Amygdala (tissue), 56 donors: ENCODE data around the gene BIRC3.
"Not testable (repeated sequence)": the region's sequence is repeated elsewhere in the genome, so short reads cannot be mapped to it uniquely, and the experiment has no call there.

Experiments used
- DNase-seq, 56 donors: peaks; one replicate each; lab custom pipeline; 2025; lab: John Stamatoyannopoulos, UW

Gene BIRC3

DNA sequence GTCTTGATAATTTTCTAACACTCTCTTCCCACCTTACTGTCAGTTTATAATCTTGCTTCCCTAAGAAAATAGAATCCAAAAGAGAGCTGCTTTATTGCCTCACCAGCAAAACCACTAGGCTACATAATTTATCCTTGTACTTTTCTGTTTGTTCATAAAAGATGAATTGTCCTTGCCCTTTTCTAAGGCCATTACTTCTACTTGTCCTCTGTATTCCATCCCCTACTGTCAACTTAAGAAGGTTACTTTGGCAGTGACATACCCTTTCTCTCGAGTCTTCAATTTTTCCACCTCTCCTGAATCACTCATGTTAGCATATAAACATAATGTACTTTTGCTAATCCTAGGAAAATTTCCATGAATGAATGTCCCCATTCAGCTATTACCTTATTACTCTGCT is 47.7 kb downstream of the BIRC3 start:
- DNase-seq = no peak

DNA sequence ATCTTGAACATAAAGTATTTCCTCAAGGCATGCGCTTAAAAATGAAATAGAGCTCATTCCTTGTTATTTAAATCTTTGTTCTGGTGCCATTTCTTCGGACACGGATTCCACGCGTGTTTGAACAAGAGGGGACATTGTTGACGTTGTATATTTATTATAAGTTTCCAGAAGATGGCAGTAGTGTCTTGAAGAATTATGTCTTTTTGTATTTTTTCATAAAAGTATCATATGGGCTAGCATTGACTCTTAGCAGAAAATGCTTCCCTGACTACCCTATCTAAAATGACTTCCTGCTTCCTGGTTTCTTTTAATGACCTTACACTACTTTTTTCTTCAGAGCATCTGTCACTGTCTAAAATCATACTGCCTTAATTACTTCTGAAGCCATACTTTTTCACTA is 50.1 kb downstream of the BIRC3 start:
- no peak for DNase-seq

DNA sequence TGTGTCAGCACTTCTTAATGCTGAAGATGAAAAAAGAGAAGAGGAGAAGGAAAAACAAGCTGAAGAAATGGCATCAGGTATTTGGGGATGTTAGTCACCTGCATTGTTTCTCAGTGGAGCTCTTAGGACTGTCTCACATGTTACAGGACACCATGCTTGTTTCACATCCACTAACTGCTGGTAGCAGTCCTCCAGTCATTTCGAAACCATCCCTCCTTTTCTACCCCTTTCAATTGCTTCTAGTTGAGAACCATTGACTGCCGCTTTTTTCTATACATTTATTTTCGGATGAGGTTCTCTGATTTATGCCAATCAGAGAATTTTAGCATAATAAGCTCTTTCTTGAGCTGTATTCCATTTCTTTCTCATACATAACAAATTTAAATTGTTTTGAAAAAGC is 51.2 kb downstream of the BIRC3 start:
- DNase-seq = no peak

DNA sequence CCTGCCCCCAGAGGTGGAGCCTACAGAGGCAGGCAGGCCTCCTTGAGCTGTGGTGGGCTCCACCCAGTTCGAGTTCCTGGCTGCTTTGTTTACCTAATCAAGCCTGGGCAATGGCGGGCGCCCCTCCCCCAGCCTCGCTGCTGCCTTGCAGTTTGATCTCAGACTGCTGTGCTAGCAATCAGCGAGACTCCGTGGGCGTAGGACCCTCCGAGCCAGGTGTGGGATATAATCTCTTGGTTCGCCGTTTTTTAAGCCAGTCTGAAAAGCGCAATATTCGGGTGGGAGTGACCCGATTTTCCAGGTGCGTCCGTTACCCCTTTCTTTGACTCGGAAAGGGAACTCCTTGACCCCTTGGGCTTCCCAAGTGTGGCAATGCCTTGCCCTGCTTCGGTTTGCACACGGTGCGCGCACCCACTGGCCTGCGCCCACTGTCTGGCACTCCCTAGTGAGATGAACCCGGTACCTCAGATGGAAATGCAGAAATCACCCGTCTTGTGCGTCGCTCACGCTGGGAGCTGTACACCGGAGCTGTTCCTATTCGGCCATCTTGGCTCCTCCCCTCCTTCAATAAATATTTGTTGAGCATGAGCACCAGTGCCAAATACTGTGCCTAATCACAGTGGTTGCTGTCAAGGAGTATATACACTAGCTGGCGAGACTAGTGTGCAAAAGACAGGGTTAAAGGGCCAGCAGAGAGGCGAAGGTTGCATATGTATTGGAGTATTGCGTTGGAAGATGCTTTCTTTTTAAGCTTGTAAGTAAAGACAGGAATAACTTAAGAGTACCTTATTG is 57.5 kb downstream of the BIRC3 start:
- DNase-seq = not testable (repeated sequence)

DNA sequence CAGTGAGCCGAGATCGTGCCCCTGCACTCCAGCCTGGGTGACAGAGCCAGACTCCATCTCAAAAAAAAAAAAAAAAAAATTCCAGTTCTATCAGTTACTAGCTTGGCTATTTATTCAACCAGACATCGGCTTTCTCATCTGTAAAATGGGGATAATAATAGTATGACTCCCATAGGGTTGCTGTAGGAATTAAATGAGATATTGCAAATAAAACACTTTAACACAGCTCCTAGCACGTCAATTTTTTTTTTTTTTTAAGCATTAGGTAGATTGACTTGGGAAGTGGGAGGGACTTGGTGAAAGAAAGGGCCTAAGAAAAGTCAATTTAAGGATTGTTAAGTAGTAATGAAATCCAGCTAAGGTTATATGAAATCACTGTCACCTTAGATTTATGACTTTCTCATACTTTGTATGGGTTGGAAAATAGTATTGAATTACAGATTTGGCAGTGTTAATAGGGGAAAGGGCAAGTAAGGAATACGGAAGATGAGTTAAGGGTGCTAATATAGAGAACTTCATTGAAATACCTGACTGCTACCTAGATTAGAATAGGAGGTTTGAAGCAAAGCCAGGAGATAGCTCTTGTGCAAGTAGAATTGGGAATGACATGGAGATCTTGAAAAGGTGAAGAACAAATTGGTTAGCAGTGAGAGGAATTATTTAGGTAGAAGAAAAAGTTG is 58.6 kb downstream of the BIRC3 start:
- DNase-seq = no peak

DNA sequence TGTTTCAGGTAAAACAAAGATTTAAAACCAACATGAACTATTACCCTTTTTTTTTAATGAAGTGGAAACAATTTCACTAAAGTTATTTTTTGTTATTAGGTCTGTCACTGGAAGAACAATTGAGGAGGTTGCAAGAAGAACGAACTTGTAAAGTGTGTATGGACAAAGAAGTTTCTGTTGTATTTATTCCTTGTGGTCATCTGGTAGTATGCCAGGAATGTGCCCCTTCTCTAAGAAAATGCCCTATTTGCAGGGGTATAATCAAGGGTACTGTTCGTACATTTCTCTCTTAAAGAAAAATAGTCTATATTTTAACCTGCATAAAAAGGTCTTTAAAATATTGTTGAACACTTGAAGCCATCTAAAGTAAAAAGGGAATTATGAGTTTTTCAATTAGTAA is 60.6 kb downstream of the BIRC3 start:
- DNase-seq = no peak

DNA sequence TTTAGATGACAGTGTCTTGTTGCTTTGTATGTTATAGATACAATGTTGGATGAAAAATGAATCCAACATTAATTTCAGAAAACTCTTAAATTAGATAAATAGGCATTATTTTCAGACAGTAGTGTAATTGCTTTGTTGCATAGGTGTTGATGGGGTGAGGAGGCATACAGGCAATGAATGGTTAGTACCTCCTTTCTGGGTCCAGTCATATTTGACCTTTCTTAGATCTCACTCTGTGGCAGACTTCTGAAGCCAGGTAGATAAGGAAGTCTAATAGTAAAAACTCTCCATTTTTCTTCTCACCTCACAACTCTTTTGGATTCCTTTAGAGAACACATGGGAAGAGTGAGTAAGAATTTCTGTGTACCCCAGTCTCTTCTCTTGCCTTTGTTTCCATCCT is 61.5 kb downstream of the BIRC3 start:
- DNase-seq = no peak

DNA sequence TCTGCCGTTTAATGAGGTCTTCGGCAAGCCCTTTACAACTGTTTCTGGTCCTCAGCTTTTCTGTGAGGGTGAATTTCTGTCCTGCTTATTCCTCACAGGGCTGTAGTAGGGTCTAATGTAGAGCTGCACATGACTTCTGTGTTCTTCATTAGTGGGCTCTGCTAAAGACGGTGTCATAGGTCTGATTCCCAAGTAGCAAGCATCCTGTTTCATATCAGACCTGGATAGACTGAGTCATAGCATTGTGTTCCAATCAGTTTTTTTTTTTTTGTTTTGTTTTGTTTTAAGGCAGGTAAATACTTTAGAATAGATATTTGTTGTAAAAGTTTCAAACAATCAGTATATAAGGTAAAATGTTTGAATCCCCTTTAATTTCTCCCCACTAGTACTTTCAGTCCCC is 65.1 kb downstream of the BIRC3 start:
- no peak for DNase-seq

DNA sequence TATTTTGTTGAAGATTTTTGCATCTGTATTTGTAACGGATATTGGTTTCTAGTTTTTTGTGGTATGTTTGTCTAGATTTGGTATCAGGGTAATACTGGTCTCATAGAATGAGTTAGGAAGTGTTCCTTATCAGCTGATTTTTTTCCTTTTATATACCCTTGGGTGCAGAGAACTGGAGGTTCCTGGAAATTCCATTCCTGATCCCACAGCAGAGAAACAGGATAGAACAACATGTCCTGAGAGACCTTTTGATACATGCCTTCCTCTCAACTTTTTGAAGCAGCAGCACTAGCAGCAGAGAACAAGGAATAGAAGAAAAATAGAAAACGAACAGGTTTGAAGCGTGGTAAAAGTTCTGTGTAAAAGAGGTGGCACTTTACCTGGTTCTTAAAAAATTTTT is 66.6 kb downstream of the BIRC3 start:
- no peak for DNase-seq

DNA sequence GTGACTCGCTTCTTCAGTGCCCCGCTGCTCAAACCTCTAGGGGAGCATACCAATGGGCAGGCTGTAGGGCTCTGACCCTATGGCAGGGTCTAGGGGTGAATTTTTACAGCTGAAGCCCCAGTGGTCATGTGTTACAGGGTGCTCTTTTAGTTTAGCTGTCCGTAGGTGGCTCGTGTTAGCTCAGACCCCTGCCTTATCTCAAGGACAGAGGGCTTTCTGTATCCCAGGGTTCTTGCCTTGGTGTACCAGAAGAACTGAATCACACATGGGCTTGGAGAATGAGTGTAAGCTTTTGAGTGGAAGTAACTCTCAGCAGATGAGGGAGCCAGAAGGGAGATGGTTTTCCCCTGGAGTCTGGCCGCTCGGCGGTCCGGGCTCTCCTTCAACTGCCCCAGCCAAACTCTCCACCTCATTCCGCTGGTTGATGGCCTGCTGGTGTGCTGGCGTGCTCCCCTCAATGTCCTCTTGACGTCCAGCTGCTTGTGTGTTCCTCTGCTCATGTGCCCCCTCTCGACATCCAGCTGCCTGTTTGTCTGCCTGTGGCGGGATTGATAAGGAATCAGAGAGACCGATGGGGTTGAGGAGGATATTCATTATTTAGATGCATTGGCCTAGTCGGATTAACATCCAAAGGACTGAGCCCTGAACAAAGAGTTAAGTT is 67.3 kb downstream of the BIRC3 start:
- DNase-seq = no peak

DNA sequence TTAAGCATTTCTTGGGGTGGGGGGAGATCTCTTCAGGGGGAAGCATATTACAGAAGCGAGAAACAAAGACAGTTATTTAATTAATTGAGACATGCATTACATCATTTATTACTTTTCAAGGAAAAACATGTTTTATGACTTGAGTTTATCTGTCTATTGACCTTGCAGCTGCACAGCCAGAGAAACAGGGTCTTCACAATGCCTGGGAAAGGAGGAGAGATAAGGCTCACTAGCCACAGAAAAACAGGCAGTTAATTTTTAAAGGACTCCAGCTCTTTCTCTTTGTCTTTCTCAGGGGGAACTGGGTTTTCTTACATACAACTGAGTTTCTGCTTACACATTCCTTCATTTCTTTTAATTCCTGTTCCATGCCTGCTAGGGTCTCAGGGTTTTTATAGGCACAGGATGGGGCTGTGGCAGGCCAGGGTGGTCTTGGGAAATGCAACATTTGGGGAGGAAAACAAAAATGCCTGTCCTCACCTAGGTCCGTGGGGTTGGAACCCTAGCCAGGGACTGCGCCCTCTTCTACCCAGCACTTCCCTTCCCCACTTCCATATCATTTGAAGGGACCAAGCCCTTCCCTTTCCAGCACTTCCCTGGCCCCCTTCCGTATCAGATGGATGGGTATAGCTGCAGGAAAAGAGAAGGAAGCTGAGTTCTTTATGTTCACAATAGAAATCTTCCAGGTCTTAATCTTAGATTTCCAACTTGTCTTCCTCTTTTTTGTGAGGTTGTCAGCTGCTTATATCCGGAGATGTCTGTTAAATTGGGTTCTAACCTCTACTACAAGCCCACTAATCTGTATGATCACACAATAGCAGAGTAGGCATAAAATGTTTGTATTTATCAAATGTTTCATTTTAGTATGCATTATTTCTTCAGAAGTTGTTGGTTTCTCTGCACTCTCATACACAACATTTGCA is 68.1 kb downstream of the BIRC3 start:
- no peak for DNase-seq

DNA sequence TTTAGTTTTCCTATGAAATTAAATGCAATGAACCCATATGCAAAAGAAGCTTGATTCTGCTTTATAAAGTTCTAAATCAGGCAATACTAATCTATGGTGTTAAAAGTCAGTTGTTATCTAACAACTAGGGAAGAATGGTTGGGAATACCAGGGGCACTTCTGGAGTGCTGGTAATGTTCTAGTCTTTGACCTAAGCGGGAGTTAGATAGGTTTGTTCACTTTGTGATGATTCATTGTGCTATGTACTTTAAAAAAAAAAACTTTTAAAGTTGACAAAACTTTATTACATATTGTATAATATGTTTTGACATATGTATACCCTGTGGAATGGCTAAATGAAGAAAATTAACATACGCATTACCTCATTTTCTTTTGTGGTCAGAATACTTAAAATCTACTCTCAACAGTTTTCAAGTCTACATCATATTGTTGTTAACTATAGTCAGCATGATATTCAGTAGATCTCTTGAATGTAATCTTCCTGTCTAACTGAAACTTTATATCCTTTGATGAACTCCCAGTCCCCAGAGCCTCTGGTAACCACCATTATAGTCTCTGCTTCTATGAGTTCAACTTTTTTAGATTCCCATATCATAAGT is 69.0 kb downstream of the BIRC3 start:
- no peak for DNase-seq

DNA sequence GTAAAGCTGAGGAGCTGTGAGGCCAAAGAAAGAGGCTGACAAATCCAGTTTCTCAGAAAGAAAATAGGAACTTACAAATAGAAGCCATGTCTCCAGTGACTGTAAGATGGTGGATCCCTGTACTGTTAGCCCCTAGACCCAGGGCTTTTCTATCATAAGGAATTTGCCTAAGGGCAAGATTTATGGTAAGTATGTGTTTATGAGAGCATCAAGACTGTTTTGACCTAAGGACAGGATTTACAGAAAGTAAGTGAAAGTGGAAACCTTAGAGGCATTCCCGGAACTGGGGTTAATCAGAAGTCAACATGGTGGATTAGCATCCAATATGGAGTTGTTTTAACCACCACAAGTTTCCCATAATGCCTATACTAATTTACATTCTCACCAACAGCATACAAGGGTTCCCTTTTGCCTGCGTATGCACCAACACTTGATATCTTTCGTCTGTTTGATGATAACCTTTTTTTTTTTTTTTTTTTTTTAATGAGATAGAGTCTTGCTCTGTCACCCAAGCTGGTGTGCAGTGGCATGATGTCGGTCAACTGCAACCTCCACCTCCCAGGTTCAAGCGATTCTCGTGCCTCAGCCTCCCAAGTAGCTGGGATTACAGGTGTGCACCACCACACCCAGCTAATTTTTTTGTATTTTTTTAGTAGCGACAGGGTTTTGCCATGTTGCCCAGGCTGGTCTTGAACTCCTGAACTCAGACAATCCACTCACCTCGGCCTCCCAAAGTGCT is 69.9 kb downstream of the BIRC3 start:
- no peak for DNase-seq
